ENCODE measurements around the gene SPG7. TPM values are rescaled to one million over a fixed set of nuclear protein-coding genes. Genes with fewer than 3 reads are reported as not detected.
A peak's percentile ranks its signal among the peaks of the same experiment; 100 is the strongest.
"Not testable (repeated sequence)": the region's sequence is repeated elsewhere in the genome, so short reads cannot be mapped to it uniquely, and the experiment has no call there.

Gene SPG7
- total RNA-seq, 1 donor from 2014 or later, result 123 TPM

GRCh38 chr16:89564476-89565255 lies 56.5 kb downstream of the SPG7 start:
- no peak for DNase-seq

GRCh38 chr16:89565256-89565505 lies 57.0 kb downstream of the SPG7 start:
- DNase-seq, result no peak

GRCh38 chr16:89565506-89566372 lies 57.5 kb downstream of the SPG7 start:
- DNase-seq, result peak; percentile 46

- DNase-seq, result no peak
Observed at GRCh38 chr16:89567656-89568594, 59.7 kb downstream of the SPG7 start.

- no peak for DNase-seq
Observed at GRCh38 chr16:89569506-89570341, 61.5 kb downstream of the SPG7 start.

GRCh38 chr16:89570342-89570923 lies 62.2 kb downstream of the SPG7 start:
- DNase-seq, result no peak

- DNase-seq, result not testable (repeated sequence)
Observed at GRCh38 chr16:89570983-89571598, 62.9 kb downstream of the SPG7 start.

GRCh38 chr16:89571636-89572035 lies 63.4 kb downstream of the SPG7 start:
- DNase-seq, result no peak

- DNase-seq, result no peak
Observed at GRCh38 chr16:89572073-89572484, 63.9 kb downstream of the SPG7 start.

GRCh38 chr16:89572485-89573205 lies 64.4 kb downstream of the SPG7 start:
- no peak for DNase-seq

- no peak for DNase-seq
Observed at GRCh38 chr16:89573826-89574680, 65.8 kb downstream of the SPG7 start.

- no peak for DNase-seq
Observed at GRCh38 chr16:89574681-89575246, 66.6 kb downstream of the SPG7 start.

- DNase-seq, result no peak
Observed at GRCh38 chr16:89575247-89576152, 67.3 kb downstream of the SPG7 start, which contains the start of gene CPNE7. Gene CPNE7, plus strand, starts transcription at chr16:89575758. Its CDS starts 140 bp downstream, at chr16:89575898.

- DNase-seq, result no peak
Observed at GRCh38 chr16:89576153-89577054, 68.2 kb downstream of the SPG7 start.

- DNase-seq, result no peak
Observed at GRCh38 chr16:89577055-89577759, 69.0 kb downstream of the SPG7 start.

GRCh38 chr16:89579351-89579750 lies 71.1 kb downstream of the SPG7 start:
- no peak for DNase-seq
